ENCODE results near the gene TXK. TPM values are rescaled to one million over a fixed set of nuclear protein-coding genes. Genes with fewer than 3 reads are reported as not detected.

The TXK gene
- total RNA-seq, 2 donors from 2014 or later = 37.8 to 52.3 TPM

DNA sequence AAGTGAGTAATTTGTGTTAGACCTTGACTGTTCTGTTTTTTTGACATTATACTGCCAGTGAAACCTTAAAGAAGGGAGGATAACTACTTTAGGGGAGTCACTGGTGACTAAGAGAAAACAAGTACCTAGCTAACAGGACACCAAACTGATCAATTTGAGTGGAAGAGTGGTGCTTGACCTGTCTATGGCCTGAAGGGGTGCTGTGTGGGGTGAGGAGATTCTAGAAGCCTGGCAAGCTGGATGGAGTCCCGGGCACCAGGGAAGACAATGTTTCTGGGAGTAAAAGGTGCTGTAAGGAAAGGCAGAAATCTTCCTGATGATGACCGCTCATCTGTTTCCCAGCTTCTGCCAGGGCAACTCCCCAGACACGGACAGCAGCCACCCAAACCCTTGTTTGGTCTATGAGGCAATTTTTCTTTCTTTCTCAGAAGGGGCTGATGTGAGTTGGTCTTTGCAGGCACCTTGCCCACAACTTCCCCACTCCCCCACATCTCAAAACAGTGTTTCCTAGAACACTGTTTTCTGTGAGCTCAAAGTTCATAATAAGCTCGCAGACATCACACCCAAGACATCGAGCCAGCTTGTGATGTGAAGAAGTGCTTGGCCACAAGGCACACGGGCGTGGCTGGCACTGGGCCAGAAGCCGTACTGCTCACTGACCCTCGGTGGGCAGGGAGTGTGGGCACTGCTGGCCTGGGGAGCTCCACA lies 4.6 kb downstream of the TXK start:
- Mint-ChIP-seq H3K27me3 (ENCODE audit: low read depth) (no peaks in the 10 kb centered on the region), H3K4me3 (peak overlapping the region; percentile 87 to 92), H3K9me3 (no peaks in the 10 kb centered on the region), H3K27ac (peak overlapping the region; percentile 99), H3K4me1 (ENCODE audit: low read depth) (peaks cover 89% of the 10 kb centered on the region), H3K36me3 (ENCODE audit: insufficient read depth in 2 of 2) (peaks cover 15 to 25% of the 10 kb centered on the region in 2 donors)
- ATAC-seq (replicated peaks in 1 of 2) (peak; percentile 52 to 60), DNase-seq (peak; percentile 73 to 75)

DNA sequence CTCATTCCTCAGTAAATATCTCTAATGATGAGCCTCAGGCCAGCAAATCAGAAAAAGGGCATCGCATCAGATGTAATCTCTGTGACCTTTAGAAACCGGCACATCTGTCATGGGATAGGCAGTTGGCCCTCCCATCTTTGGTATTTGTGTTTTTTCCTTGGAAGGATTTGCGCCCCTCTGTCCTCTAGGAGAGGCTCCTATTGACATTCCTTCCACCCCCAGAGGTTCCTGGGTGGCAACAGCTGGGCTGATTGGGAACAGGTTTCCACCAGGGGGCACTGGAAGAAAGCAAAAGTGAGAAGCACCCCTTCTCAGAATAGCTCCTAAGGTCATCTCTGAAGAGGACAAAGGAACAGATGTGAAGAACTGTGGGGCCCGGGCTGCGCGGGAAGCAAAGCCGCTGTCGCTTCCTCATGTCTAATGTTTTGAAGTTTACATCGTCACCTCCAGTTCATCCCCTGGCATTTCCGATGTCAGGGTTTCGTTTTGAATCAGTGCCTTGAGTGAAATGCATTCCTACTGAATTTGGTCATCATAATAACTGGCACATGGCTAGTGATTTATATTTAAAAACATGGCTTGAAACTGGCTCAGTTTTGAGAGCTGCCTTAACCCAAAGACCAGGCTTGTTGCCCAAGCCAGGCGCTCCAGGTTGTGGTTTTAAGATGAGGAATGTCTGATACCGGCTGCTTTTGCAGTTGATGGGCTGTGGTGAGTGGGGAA lies 6.2 kb downstream of the TXK start:
- DNase-seq (peak; percentile 87 to 89), ATAC-seq (replicated peaks in 1 of 2) (peak; percentile 78 to 80)
- H3K27ac Mint-ChIP-seq = peak overlapping the region; percentile 99
- H3K27me3 Mint-ChIP-seq (ENCODE audit: low read depth) = no peaks in the 10 kb centered on the region
- peaks cover 94% of the 10 kb centered on the region for H3K4me1 Mint-ChIP-seq (ENCODE audit: low read depth)
- no peaks in the 10 kb centered on the region for H3K9me3 Mint-ChIP-seq
- H3K4me3 Mint-ChIP-seq = peak overlapping the region; percentile 87 to 92
- peaks cover 11 to 18% of the 10 kb centered on the region in 2 donors for H3K36me3 Mint-ChIP-seq (ENCODE audit: insufficient read depth in 2 of 2)

DNA sequence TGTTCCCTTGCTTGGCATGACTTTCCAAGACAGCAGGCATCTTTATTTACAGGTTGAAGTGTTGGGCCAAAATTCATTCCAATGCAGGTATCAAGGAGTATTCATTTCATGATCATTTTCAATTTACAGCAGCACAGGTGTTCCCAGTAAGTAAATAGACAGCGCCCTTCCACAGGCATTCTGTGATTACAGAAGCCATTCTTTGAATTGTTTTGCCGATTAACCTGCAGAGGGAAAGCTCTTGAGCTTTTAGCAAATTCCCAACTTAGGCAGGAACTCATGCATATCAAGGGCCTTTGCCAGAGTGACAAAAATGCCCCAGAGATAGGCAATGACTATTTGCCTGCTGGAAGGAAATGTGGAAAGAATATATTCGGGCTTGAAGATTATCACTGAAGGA lies 6.8 kb downstream of the TXK start:
- Mint-ChIP-seq H3K27me3 (ENCODE audit: low read depth) (no peaks in the 10 kb centered on the region), H3K4me1 (ENCODE audit: low read depth) (peaks cover 92% of the 10 kb centered on the region), H3K27ac (peak overlapping the region; percentile 99), H3K9me3 (no peaks in the 10 kb centered on the region), H3K36me3 (ENCODE audit: insufficient read depth in 2 of 2) (peaks cover 11 to 18% of the 10 kb centered on the region in 2 donors), H3K4me3 (peak overlapping the region; percentile 87 to 92)
- ATAC-seq (replicated peaks in 1 of 2) = no peak
- no peak for DNase-seq

DNA sequence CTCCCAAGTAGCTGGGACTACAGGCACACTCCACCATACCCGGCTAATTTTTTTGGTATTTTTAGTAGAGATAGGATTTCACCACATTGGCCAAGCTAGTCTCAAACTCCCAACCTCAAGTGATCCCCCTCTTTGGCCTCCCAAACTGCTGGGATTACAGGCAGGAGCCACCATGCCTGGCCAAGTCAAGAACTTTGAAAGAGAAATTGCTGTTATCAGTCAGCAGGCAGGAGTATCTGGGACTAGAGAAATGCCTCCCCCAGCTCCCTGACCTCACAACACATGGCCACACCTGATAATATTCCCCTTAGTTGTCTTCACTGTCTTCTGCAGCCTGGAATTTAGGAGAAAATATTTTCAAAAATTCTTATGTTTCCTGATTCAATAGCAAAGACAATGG lies 7.4 kb downstream of the TXK start:
- Mint-ChIP-seq H3K27me3 (ENCODE audit: low read depth) (no peaks in the 10 kb centered on the region), H3K27ac (peak overlapping the region; percentile 99), H3K9me3 (no peaks in the 10 kb centered on the region), H3K4me3 (peak overlapping the region; percentile 10 to 92), H3K36me3 (ENCODE audit: insufficient read depth in 2 of 2) (peaks cover 9 to 14% of the 10 kb centered on the region in 2 donors), H3K4me1 (ENCODE audit: low read depth) (peaks cover 86% of the 10 kb centered on the region)
- ATAC-seq (replicated peaks in 1 of 2) = no peak
- no peak for DNase-seq

DNA sequence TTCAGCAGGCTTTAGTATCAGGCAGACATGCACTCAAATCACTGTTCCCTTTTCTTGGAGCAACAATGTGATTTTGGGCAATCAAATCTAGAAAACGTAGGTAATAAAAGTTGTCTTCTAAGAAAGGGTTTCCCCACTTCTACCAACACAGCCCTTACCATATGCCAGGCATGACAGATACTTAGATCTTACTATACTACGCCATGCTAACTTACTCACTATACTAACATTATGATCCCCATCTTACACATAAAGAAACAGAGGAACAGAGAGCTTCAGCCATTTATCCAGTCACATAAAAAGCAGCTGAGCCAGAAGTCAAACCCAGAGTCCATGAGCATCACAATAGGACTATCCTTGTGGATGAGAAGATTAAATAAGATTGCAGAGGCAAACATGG lies 9.2 kb downstream of the TXK start:
- Mint-ChIP-seq H3K27me3 (ENCODE audit: low read depth) (no peaks in the 10 kb centered on the region), H3K9me3 (no peaks in the 10 kb centered on the region), H3K27ac (peak overlapping the region; percentile 89), H3K4me1 (ENCODE audit: low read depth) (peaks cover 69% of the 10 kb centered on the region), H3K4me3 (peak overlapping the region; percentile 35 to 74), H3K36me3 (ENCODE audit: insufficient read depth in 2 of 2) (peaks cover 6 to 10% of the 10 kb centered on the region in 2 donors)
- peak; percentile 46 to 60 for ATAC-seq (replicated peaks in 1 of 2)
- no peak for DNase-seq

DNA sequence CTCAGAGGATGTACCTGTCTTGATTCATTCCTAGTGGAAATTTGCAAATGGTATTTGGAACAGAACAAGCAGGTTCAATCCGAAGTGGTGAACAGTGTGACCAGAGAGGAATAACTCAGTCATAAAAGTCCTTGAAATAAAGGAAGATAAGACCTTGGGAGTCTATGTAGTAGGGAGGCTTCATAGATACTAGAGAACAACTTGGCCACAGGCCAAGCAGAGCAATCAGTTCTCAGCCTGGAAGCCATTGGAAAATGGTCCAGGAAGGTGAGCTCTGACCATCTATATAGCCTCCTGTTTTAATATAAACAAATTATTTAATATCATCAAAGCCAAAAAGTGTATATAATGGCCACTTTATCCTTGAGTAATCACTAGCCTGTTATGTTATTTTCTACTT lies 11.3 kb downstream of the TXK start:
- peaks cover 68% of the 10 kb centered on the region for H3K4me1 Mint-ChIP-seq (ENCODE audit: low read depth)
- ATAC-seq (replicated peaks in 1 of 2) (no peak), DNase-seq (no peak)
- no peaks in the 10 kb centered on the region for H3K27me3 Mint-ChIP-seq (ENCODE audit: low read depth)
- no peaks in the 10 kb centered on the region for H3K9me3 Mint-ChIP-seq
- H3K36me3 Mint-ChIP-seq (ENCODE audit: insufficient read depth in 2 of 2) = peaks cover 5 to 9% of the 10 kb centered on the region in 2 donors
- H3K4me3 Mint-ChIP-seq = no peak overlapping the region
- no peak overlapping the region for H3K27ac Mint-ChIP-seq

DNA sequence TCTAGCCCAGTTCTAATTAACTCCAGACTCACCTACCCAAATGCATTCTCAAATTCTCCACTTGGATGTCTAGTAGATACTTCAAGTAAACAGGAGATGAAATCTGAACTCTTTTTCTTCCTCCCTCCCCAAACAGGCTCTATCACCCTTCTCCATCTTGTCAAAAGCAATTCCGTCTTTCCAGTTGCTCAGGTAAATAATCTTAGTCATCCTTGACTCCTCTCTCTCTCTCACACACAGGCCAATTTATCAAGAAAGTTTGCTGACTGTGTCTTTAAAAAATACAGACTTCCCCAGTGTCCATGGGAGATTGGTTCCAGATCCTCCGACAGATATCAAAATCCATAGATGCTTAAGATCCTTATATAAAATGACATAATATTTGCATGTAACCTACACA lies 12.9 kb downstream of the TXK start:
- no peak for DNase-seq
- H3K27me3 Mint-ChIP-seq (ENCODE audit: low read depth) = no peaks in the 10 kb centered on the region
- no peak overlapping the region for H3K4me3 Mint-ChIP-seq
- ATAC-seq (replicated peaks in 1 of 2) = no peak
- H3K36me3 Mint-ChIP-seq (ENCODE audit: insufficient read depth in 2 of 2) = peaks cover 2 to 5% of the 10 kb centered on the region in 2 donors
- peaks cover 67% of the 10 kb centered on the region for H3K4me1 Mint-ChIP-seq (ENCODE audit: low read depth)
- no peak overlapping the region for H3K27ac Mint-ChIP-seq
- H3K9me3 Mint-ChIP-seq = no peaks in the 10 kb centered on the region

DNA sequence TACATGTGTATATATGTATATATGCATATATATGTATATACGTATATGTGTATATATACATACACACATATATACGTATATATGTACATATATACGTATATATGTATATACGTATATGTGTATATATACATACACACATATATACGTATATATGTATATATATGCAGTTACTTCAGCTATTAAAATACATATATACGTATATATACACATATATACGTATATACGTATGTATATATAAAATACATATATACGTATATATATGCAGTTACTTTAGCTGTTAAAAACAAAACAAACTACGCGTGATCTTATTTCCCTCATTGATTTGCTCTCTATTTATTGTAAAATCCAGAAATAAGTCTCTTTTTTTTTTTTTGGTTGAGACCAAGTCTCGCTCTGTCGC lies 13.9 kb downstream of the TXK start:
- Mint-ChIP-seq H3K4me3 (no peak overlapping the region), H3K27ac (no peak overlapping the region), H3K27me3 (ENCODE audit: low read depth) (no peaks in the 10 kb centered on the region), H3K4me1 (ENCODE audit: low read depth) (peaks cover 59% of the 10 kb centered on the region), H3K9me3 (no peaks in the 10 kb centered on the region), H3K36me3 (ENCODE audit: insufficient read depth in 2 of 2) (peaks cover 2 to 5% of the 10 kb centered on the region in 2 donors)
- ATAC-seq (replicated peaks in 1 of 2) = no peak
- no peak for DNase-seq

DNA sequence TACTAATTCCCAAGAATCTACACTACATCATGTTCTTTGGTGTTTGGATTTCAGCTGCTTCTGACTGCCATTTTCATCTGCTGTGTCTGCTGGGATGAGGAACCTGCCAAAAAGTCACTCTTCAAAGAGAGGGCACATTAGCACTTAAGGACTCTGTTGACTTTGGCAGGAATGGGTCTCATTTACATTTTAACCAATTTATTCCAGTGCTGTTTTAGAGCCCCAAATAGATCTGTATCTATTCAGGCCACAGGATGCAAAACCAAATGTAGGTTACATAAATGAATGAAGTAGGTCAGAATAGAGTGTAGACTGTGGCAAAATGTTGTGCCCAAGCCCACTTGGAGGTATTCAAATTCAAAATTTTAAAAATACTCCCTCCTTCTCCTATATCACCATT lies 14.4 kb downstream of the TXK start:
- Mint-ChIP-seq H3K27ac (peak overlapping the region; percentile 69), H3K9me3 (no peaks in the 10 kb centered on the region), H3K27me3 (ENCODE audit: low read depth) (no peaks in the 10 kb centered on the region), H3K4me3 (peak overlapping the region in 1 of 2 donors; percentile 2), H3K4me1 (ENCODE audit: low read depth) (peaks cover 54% of the 10 kb centered on the region), H3K36me3 (ENCODE audit: insufficient read depth in 2 of 2) (peaks cover 0 to 5% of the 10 kb centered on the region in 2 donors)
- ATAC-seq (replicated peaks in 1 of 2) (no peak), DNase-seq (no peak)

DNA sequence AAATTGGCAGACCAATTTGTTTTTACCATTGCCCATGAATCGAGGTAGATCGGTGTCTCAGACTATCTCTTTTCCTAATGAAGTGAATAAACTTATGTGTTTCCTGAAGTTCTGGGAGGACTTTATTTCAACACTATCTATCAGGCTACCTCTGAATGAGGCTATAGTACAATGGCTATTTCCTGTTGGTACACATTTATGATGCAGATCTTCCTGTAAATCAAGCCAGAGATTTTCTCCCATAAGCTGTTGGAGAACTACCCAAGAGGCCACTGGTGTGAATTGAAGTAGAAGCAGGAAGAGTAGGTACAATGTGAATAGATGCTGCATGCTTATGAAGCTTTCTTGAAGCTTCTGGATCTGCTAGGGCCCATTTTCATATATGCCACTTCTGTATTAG lies 16.0 kb downstream of the TXK start:
- peaks cover 54% of the 10 kb centered on the region for H3K4me1 Mint-ChIP-seq (ENCODE audit: low read depth)
- H3K9me3 Mint-ChIP-seq = no peaks in the 10 kb centered on the region
- DNase-seq (no peak), ATAC-seq (replicated peaks in 1 of 2) (no peak)
- H3K27ac Mint-ChIP-seq = peak overlapping the region; percentile 9
- no peak overlapping the region for H3K4me3 Mint-ChIP-seq
- H3K36me3 Mint-ChIP-seq (ENCODE audit: insufficient read depth in 2 of 2) = peaks cover 0 to 9% of the 10 kb centered on the region in 2 donors
- H3K27me3 Mint-ChIP-seq (ENCODE audit: low read depth) = no peaks in the 10 kb centered on the region

DNA sequence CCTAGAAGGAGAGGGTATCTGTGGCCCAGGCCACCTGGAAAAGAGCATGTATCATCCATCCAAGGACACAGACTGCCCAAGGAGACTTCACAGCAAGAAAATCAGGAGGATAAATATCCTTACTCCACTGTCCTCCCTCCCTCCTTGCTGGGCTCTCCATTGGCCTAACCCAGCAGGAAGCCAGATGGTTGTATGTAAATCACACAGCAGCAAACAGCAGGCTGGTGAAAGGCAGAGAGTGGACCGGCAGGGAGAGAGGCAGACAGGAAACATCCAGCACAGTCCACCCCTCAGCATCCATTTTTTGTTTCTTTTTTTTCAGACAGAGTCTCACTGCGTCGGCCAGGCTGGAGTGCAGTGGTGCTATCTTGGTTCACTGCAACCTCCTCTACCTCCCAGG lies 17.5 kb downstream of the TXK start:
- Mint-ChIP-seq H3K36me3 (ENCODE audit: insufficient read depth in 2 of 2) (peaks cover 1 to 9% of the 10 kb centered on the region in 2 donors), H3K27ac (no peak overlapping the region), H3K9me3 (no peaks in the 10 kb centered on the region), H3K27me3 (ENCODE audit: low read depth) (no peaks in the 10 kb centered on the region), H3K4me3 (no peak overlapping the region), H3K4me1 (ENCODE audit: low read depth) (peaks cover 68% of the 10 kb centered on the region)
- no peak for ATAC-seq (replicated peaks in 1 of 2)
- DNase-seq = no peak

DNA sequence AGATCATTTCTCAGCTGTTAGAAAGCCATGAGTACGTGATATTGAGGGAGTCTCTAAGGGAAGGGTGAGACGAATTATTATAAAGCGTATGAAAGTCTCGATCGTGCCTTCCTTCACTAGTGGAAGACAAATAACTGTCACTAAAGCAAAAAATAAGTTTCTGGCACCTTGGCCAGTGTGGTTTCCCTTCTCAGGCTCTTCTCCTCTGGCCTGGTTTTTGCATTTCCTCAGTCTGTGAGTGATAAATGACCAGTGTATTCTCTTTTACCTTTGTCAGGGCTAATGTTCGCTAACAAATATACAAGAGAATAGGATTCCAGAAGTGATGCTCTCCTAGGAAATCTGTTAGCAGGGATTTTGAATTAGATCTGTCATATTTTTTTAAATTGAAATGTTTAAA lies 19.6 kb downstream of the TXK start:
- ATAC-seq (replicated peaks in 1 of 2) (no peak), DNase-seq (no peak)
- Mint-ChIP-seq H3K36me3 (ENCODE audit: insufficient read depth in 2 of 2) (peaks cover 1 to 9% of the 10 kb centered on the region in 2 donors), H3K9me3 (no peaks in the 10 kb centered on the region), H3K4me1 (ENCODE audit: low read depth) (peaks cover 73% of the 10 kb centered on the region), H3K4me3 (no peak overlapping the region), H3K27me3 (ENCODE audit: low read depth) (no peaks in the 10 kb centered on the region), H3K27ac (no peak overlapping the region)

DNA sequence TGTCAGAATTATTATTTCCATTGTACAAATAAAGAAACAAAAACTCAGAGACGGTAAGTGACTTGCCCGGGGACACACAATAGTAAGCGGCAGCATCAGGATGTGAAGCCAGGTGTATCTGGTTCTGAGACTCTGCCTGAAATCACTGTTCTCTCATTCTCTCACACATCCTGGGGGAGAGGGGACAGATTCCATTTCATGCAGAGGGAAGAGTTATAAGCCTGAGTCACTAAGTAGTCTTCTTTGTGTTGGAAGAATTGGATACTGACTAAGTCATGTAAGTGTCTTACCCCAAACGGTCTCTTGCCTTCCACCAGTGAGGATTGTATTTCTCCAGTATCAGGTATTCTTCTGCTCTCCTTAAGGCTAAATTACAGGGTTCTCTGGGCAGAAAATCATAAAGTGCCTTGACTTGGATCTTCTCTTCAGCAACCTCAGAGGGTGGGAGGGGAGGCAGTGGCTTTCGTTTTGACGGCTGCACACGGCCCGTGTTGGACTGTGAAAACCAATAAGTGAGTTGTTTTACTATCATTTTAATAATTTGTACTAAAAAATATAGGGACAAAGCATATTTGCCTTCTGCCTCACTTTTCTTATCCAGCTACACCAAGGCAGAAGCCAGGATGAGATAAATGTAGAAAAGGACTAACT lies 21.9 kb downstream of the TXK start:
- H3K27ac Mint-ChIP-seq = peak overlapping the region; percentile 13
- no peaks in the 10 kb centered on the region for H3K9me3 Mint-ChIP-seq
- peak; percentile 45 to 55 for ATAC-seq (replicated peaks in 1 of 2)
- peaks cover 1 to 10% of the 10 kb centered on the region in 2 donors for H3K36me3 Mint-ChIP-seq (ENCODE audit: insufficient read depth in 2 of 2)
- H3K4me3 Mint-ChIP-seq = peak overlapping the region; percentile 39 to 41
- no peaks in the 10 kb centered on the region for H3K27me3 Mint-ChIP-seq (ENCODE audit: low read depth)
- H3K4me1 Mint-ChIP-seq (ENCODE audit: low read depth) = peaks cover 56% of the 10 kb centered on the region
- no peak for DNase-seq

All from activated T-cell treated with anti-CD3 and anti-CD28 coated beads, Interleukin-2, amount 50 U/mL, for 72 hours (primary cell).